ENCODE results near the gene SCAP. TPM values are rescaled to one million over a fixed set of nuclear protein-coding genes. Genes with fewer than 3 reads are reported as not detected.

The SCAP gene
- total RNA-seq, 1 donor from 2014 or later: 67.4 TPM

GRCh38 chr3:47425959-47426358 is 49.8 kb downstream of the SCAP start:
- no peak for DNase-seq (ENCODE audit: low read depth)
- TF ChIP-seq, protein P1, sequence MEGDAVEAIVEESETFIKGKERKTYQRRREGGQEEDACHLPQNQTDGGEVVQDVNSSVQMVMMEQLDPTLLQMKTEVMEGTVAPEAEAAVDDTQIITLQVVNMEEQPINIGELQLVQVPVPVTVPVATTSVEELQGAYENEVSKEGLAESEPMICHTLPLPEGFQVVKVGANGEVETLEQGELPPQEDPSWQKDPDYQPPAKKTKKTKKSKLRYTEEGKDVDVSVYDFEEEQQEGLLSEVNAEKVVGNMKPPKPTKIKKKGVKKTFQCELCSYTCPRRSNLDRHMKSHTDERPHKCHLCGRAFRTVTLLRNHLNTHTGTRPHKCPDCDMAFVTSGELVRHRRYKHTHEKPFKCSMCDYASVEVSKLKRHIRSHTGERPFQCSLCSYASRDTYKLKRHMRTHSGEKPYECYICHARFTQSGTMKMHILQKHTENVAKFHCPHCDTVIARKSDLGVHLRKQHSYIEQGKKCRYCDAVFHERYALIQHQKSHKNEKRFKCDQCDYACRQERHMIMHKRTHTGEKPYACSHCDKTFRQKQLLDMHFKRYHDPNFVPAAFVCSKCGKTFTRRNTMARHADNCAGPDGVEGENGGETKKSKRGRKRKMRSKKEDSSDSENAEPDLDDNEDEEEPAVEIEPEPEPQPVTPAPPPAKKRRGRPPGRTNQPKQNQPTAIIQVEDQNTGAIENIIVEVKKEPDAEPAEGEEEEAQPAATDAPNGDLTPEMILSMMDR (IDR thresholded peaks at IDR 0.05; ENCODE audit: insufficient read depth, low read length, poor library complexity, severe bottlenecking): no peak
- H3K4me3 ChIP-seq (ENCODE audit: low read depth, low read length): no peak overlapping the region
- no peaks in the 10 kb centered on the region for H3K27me3 ChIP-seq (ENCODE audit: control insufficient read depth, insufficient read depth, low read length)
- H3K36me3 ChIP-seq (ENCODE audit: control insufficient read depth, insufficient read depth, low read length): peaks cover 1% of the 10 kb centered on the region

DNA sequence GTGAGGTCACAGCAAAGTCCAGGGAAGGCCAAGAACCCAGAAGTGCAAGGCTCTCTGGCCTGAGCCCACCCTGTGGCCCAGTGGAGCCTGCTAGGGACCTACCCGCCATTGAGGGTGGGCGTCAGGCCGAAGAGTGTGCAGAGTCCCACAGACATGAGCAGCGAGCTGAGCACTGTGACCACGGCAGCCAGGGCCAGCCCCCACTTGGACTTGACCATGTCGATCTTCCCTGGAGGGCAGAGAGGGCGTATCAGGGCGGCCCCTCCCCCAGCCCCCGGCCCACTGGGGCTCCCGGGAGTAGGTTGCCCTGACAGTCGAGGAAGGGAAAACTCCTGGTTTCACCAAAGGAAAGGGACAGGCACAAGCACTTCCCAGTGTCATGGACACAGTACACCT is 50.4 kb downstream of the SCAP start:
- no peak for DNase-seq (ENCODE audit: low read depth)
- H3K36me3 ChIP-seq (ENCODE audit: control insufficient read depth, insufficient read depth, low read length): peaks cover 1% of the 10 kb centered on the region

DNA sequence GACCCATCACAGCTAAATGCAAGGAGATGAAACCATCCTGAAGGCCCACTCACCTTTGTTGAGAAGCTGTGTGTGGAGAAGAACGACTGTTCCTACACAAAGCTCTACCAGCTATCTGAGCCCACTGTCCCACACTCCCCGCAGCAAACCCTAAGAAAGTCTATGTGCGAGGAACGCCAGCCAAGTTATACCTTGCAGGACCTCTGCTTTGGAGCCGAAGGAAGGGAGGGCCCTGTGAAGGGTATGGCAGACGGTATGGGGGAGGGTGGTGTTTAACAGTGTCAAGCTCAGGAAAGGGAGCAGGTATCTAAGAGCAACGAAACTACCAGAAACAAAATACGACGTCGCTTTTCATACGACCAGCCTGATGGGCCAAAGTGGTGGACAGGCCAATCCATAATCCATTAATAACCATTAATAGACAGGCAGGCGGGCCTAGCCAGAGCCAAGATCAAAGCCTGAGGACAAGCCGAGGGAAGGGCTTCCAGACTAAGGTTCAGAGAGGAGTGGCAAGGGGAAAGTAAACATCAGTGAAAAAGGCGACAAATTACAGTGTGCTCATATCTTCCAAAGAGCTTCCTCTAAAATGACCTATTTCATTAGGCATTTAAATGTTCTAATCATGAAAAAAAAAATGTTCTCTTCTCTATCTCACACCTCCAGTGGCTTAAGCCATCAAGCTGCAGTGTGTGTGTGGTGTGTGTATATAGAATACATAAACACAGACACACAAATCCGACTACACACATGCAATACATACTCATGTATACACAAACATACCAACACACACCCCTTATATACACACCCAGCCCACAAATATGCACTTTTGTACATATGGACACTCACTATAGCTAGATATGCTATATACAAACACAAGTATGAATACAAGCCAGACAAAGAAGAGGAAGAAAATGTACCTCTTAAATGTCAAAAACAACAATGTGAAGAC is 51.0 kb downstream of the SCAP start:
- TF ChIP-seq, protein P1 (IDR thresholded peaks at IDR 0.05; ENCODE audit: insufficient read depth, low read length, poor library complexity, severe bottlenecking): no peak
- no peak for DNase-seq (ENCODE audit: low read depth)
- peaks cover 1% of the 10 kb centered on the region for H3K36me3 ChIP-seq (ENCODE audit: control insufficient read depth, insufficient read depth, low read length)
- H3K4me3 ChIP-seq (ENCODE audit: low read depth, low read length): no peak overlapping the region
- H3K27me3 ChIP-seq (ENCODE audit: control insufficient read depth, insufficient read depth, low read length): no peaks in the 10 kb centered on the region

More for the DNA sequence above, 50.4 kb downstream of the SCAP start:
- Histone ChIP-seq H3K27me3 (ENCODE audit: control insufficient read depth, insufficient read depth, low read length) (no peaks in the 10 kb centered on the region), H3K4me3 (ENCODE audit: low read depth, low read length) (no peak overlapping the region)
- TF ChIP-seq, protein P1 (IDR thresholded peaks at IDR 0.05; ENCODE audit: insufficient read depth, low read length, poor library complexity, severe bottlenecking): no peak

DNA sequence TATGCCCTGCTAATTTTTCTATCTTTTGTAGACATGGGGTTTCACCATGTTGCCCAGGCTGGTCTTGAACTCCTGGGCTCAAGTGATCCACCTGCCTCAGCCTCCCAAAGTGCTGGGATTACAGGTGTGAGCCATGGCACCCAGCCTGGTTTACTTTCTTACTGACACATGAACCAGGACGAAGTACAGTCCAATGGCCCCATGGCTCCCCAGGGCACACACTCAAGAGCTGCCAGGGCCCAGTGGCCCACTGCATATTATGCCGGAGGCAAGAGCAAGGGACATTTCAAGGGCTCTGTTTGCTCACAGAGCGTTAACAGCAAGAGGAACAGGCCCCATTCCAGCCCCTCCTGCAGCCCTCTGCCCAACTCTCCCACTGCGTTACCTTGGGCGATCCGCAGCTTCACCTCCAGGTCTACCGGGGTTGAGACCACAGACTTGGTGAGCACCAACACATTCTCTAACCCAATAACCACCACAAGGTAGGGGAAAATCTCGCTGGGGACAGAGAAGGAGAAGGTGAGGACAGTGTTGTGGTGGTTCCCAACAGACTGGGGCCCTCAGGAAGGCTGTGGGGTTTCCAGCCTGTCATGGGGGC is 52.1 kb downstream of the SCAP start:
- no peak overlapping the region for H3K4me3 ChIP-seq (ENCODE audit: low read depth, low read length)
- no peak for DNase-seq (ENCODE audit: low read depth)
- peaks cover 4% of the 10 kb centered on the region for H3K36me3 ChIP-seq (ENCODE audit: control insufficient read depth, insufficient read depth, low read length)
- H3K27me3 ChIP-seq (ENCODE audit: control insufficient read depth, insufficient read depth, low read length): no peaks in the 10 kb centered on the region
- TF ChIP-seq, protein P1 (IDR thresholded peaks at IDR 0.05; ENCODE audit: insufficient read depth, low read length, poor library complexity, severe bottlenecking): no peak

DNA sequence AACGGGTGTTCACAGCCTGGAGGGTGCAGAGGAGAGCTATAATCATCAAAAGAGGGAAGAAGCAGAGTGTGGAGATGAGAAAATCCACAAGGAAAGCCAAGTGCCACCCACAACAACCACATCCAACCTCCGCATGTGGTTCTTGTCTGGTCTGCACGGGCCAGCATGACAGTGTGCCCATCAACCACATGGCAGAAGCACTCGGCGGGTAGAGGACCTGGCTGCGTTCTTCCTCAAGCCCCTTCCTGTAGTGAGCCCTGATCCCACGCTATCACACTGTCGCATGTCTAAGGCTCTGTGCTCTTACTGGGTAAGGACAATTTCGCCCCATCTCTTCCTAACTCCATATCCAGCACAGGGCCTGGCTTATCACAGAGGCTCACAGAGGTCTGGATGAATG is 53.0 kb downstream of the SCAP start:
- TF ChIP-seq, protein P1 (IDR thresholded peaks at IDR 0.05; ENCODE audit: insufficient read depth, low read length, poor library complexity, severe bottlenecking): no peak
- Histone ChIP-seq H3K36me3 (ENCODE audit: control insufficient read depth, insufficient read depth, low read length) (peaks cover 4% of the 10 kb centered on the region), H3K27me3 (ENCODE audit: control insufficient read depth, insufficient read depth, low read length) (no peaks in the 10 kb centered on the region), H3K4me3 (ENCODE audit: low read depth, low read length) (no peak overlapping the region)
- no peak for DNase-seq (ENCODE audit: low read depth)
